GM19099 (cell line): ENCODE results near the gene ARHGEF4.

Source experiments
- POLR2A ChIP-seq: IDR thresholded peaks from 3 replicates; pipeline ENCODE4 v1.6.1; 2011; ENCODE audit warnings: low read depth; ENCODE audit not compliant: insufficient read length; ENCODE audit errors: extremely low read depth

Gene ARHGEF4

DNA sequence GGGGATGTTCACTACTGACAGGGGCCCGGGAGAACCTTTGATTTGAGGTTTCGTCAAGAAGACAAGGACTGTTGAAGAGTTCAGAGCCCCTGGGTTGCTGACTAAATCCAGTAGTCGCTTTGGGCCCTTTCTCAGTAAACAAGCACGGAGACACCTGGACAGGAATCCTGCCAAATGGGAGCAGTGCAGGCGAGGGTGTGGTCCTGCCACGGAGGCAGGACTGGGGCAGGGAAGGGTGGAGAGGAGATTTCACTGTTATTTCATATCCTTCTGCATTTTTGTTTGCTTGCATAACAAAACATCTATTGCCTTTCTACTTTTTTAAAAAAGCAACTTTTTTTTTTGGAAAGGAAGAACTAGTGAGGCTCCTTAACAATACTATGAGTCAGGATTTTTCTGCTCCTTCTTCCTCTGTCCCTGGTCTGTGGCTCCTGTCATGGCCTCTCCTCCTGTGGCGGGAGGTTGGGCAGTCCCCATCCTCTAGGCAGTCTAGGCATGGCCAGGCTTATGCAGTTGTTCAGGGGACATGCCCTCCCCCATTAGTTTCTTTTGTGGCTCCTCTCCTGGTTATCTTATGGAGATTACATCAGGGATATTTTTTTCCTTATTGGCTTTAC lies 57.7 kb downstream of the ARHGEF4 start:
- no peak for TF ChIP-seq POLR2A

DNA sequence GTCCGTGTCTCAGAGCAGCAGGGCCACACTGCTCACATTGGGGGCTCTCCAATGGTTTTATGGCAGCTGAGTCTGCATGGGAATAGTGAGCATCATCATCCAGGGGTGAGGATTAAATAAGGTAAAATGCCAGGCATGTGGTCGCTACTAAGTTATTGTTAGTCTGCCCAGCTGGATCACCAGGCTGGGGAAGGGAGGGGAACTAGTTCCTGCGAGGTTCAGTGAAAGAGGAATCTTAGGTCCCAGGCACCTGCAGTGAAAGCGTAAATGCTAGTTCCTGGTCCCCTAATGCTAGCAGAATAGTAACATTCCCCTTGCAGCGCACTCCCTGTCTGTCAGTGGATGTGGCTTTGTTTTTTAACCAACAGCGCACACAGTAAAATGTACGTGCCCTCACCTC lies 60.1 kb downstream of the ARHGEF4 start:
- no peak for TF ChIP-seq POLR2A

GRCh38 chr2:130898553-130898952 lies 61.8 kb downstream of the ARHGEF4 start:
- TF ChIP-seq POLR2A = no peak

GRCh38 chr2:130899306-130899705 lies 62.6 kb downstream of the ARHGEF4 start:
- TF ChIP-seq POLR2A = no peak

DNA sequence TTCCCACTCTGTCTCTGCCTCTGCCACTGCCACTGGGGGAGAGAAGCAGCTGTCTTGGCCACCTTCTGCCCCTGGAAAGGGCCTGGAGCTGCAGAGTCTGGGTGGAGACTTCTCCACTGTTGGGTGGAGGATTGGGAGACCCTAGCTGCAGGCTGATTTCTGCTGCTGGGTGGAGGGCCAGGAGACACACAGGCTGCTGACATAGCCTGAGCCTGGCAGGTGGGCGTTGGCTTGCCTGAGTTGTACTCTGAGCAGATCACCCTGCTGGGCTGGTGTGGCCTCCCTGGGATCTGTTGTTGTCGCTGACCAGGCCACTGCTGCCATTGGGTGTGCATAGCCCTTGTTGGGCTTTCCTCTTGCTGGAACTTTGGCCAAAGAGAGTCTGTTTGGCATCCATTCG lies 64.3 kb downstream of the ARHGEF4 start:
- no peak for TF ChIP-seq POLR2A

DNA sequence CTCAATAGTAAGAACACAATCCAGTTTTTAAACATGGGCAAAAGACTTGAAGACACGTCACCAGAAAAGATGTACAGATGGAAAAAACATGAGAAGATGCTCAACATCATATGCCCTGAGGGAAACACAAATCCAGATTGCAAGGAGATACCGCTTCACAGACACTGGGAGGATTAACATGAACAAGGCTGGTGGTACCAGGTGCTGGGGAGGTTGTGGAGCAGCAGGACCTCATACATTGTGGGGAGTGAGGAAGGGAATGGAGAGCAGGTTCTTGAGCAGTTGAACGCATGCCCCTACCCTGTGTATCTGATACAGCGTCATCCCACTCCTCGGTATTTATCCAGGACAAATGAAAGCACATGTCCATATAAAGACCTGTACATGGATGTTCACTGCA lies 72.1 kb downstream of the ARHGEF4 start:
- TF ChIP-seq POLR2A = no peak

GRCh38 chr2:130910931-130911330 lies 74.2 kb downstream of the ARHGEF4 start:
- TF ChIP-seq POLR2A = no peak

DNA sequence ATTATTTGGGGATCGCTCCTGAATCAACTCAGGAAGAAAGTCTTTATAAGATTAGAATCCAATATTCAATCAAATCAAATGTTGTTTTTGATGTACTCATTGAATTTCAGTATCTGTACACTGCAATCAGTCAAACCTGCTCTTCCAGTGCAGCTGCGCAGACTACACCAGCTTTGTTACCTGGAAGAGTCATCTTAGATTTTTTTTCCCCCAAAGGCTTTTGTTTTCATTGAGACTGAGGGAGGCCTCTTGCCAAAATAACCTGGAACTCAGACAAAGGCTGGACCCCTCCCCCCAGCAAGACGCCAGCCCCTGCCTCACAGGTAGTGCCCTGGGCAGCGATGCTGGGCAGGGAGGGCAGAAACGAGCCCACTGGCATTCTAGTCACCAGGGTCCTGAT lies 74.8 kb downstream of the ARHGEF4 start:
- TF ChIP-seq POLR2A = no peak

- TF ChIP-seq POLR2A = no peak
Observed at GRCh38 chr2:130911996-130912395, 75.3 kb downstream of the ARHGEF4 start.

DNA sequence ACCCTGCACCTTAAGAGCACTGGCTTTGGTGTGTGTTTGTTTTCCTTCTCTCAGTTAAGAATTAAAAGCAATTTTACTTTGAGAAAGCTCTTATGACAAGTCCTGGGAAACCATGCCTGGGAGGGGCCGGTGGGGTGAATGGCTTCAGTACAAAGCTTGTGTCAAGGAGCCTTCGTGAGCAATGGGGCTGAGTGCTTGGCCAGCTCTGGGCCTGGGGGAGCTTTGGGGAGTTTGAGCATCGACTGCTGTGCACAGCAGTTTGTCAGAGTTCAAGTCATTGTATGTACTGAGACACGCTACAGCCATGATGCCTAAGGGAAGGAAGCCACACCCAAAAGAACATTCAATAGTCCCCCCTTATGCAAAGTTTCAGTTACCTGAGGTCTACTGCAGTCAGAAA lies 75.8 kb downstream of the ARHGEF4 start:
- TF ChIP-seq POLR2A = no peak

DNA sequence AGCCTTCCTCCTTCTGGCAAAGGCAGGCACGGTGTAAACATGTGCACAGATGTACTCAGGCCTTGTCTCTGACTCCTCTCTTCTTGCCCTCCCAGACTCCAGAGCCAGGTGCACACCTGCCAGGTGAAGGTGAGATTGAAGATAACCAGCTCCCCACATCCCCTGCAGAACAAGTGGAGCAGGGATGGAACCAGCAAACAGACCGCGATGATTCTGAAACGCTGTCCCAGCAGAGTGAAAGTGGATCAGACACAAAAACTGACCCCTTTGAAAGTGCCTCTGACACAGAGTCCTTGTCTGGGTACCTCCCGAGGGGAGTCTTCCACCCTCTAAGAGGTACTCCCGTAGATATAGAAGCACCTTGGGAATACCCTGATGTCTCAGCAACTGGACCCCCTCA lies 77.2 kb downstream of the ARHGEF4 start:
- TF ChIP-seq POLR2A = no peak

GRCh38 chr2:130915149-130915548 lies 78.4 kb downstream of the ARHGEF4 start:
- no peak for TF ChIP-seq POLR2A

DNA sequence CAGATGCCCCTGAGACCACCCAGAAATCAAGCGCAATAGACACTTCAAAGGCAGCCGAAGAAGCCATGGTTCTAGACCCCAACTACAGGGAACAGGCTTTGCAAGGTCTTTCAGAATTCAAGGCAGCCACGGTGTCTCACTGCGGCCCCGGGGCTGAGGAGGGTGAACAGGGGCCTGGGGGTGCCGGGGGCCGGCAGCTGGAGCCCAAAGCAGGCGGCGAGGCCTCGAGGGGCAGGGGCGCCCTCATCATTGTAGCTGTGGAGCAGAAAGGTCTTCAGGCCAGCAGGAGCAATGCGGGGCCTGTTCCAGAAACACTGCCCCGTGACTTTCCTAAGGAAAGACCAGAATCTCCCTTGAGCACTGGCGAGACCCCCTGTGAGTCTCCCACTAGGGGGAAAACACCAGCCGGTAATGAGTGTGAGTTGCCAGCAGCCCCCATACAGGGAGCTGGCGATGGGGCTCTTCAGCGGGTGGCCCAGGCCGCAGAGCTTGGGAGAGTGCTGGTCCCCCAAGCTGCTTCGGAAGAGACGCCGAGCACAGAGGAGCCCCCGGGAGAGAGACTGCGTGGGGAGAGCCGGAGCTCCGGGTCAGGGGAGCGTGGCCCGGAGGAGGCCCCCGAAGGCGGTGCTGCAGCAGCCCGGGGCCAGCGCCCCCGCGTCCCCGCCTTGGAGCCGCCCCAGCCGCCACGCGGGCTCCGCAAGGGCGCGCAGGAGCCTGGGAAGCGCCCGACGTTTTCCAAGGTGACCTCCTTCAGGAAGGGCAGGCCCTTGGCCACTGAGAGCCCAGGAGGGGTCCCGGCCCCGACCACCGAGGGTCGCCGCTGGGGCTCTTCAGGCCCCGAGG lies 79.1 kb downstream of the ARHGEF4 start:
- TF ChIP-seq POLR2A = no peak

DNA sequence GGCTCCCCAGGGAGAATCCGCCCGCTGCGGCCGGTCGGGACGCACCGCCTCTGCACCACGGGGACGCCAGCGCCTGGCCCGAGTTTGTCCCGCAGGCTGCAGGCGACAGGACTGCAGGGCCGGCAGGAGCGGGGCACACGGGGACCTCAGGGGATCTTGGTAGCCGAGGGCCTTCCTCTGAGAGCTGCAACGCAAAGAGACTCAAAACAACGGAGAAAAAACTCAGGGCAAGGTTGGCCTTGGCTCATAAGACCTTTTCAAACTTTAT lies 79.7 kb downstream of the ARHGEF4 start:
- TF ChIP-seq POLR2A = no peak

- TF ChIP-seq POLR2A = no peak
Observed at GRCh38 chr2:130917006-130917688, 80.4 kb downstream of the ARHGEF4 start.

DNA sequence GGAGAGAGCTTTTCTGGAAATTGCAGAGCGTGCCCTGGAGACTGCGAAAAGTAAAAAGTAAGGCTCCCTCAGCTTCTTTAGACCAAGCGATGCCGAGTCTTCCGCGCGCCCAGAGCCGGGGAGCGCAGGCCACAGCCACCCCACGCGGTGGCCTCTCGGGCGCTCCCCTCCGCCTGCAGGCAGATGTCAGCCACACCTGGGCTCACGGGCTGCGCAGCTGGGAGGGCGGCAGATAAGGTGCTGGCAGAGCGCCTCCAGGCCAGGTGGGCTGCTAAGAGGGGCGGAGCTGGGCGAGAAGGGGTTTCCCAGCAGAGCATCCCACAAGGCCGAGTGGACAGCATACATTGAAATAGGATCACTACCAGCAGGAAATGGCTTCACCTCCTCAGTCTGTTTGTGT lies 81.7 kb downstream of the ARHGEF4 start:
- TF ChIP-seq POLR2A = no peak
